Calu3 (cell line): ENCODE measurements around the gene GOLGA8B. TPM values are rescaled to one million over a fixed set of nuclear protein-coding genes. Genes with fewer than 3 reads are reported as not detected.

Experiments
- BruUV-seq: library from RNA; stranded (reverse); fragments of 400-500 nt; replicated peaks from 2 replicates; lab custom pipeline; 2021; lab: Mats Ljungman, UMichigan
- CTCF ChIA-PET: fragments of 300-600 bp; sonication (Branson Sonifier 250); formaldehyde crosslinking; loops from one replicate; lab custom pipeline; 2022; ENCODE audit warnings: antibody characterized with exemption; lab: Charles Lee
- DNase-seq: peaks from one replicate; pipeline ENCODE4 v3.0.0; 2022
- H3K27ac Mint-ChIP-seq: one replicate; pipeline ENCODE4 v1.8.0; 2022; ENCODE audit warnings: mixed read lengths; ENCODE audit not compliant: unreplicated experiment
- H3K27me3 Mint-ChIP-seq: one replicate; pipeline ENCODE4 v1.8.0; 2022; ENCODE audit warnings: mixed read lengths; ENCODE audit not compliant: unreplicated experiment
- H3K36me3 Mint-ChIP-seq: one replicate; pipeline ENCODE4 v1.8.0; 2022; ENCODE audit warnings: mild to moderate bottlenecking, moderate library complexity, mixed read lengths; ENCODE audit not compliant: insufficient read depth, unreplicated experiment
- H3K4me1 Mint-ChIP-seq: one replicate; pipeline ENCODE4 v1.8.0; 2022; ENCODE audit warnings: mild to moderate bottlenecking, low read depth, mixed read lengths; ENCODE audit not compliant: unreplicated experiment
- H3K4me3 Mint-ChIP-seq: one replicate; pipeline ENCODE4 v1.8.0; 2022; ENCODE audit warnings: mild to moderate bottlenecking, low read depth, moderate library complexity, mixed read lengths; ENCODE audit not compliant: unreplicated experiment
- H3K9me3 Mint-ChIP-seq: one replicate; pipeline ENCODE4 v1.8.0; 2022; ENCODE audit warnings: low read depth, mixed read lengths; ENCODE audit not compliant: unreplicated experiment
- intact Hi-C: fragments of 100-400 bp; cut with micrococcal nuclease; formaldehyde crosslinking; loops from one replicate; pipeline ENCODE4 v1.10.0; 2022; ENCODE audit not compliant: unreplicated experiment
- total RNA-seq: library from RNA; stranded (reverse); gene quantifications from 2 replicates; pipeline ENCODE4 v1.2.3, GENCODE V29; 2022
- TF ChIP-seq, protein P1 (sequence below): fragments of 200-600 bp; IDR thresholded peaks from one replicate; pipeline ENCODE4 v1.8.0; 2022; ENCODE audit warnings: antibody characterized with exemption; ENCODE audit not compliant: unreplicated experiment

Gene GOLGA8B
- total RNA-seq, 1 experiment from 2014 or later, result 74.9 TPM

DNA sequence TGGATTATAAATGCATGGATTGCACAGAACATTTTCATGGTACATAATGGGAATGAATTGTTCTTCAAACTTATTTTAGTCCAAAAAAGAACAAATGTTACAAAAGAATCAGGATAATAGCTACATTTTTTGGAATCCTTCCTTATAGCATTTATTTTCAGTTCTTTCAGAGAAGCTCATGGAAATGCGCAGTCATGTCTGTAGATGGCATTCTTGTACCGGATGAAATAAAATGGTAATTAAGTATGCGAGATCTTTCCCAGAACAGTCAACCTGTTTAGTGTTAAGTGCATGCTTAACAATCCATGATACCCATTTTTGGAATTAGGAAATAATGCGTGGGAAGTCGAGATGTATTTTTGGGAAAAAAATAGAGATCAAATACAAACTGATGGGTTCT lies 38.2 kb upstream of the GOLGA8B start:
- intact Hi-C loops, result no loop called here
- no peak for DNase-seq

DNA sequence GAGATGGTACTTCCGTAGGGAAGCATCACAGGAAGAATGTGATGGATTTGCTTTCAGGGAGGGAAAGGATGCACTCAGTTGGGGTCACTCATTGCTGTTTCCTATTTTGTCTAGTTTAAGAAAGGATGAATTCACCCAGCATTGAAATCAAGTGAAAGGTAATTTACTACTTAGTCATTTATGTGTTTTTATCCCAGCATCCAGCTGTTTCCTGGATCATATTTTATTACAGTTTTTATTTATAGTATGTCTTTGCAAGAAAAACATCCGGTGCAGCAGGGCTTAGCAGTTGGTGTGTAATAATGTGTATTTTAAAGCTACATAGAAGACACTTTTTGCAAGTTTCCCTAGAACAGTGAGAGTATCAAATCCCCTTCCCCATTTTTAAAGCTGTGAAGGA lies 37.4 kb upstream of the GOLGA8B start:
- no peaks in the 10 kb centered on the region for H3K27me3 Mint-ChIP-seq
- no peaks in the 10 kb centered on the region for H3K36me3 Mint-ChIP-seq
- BruUV-seq, result no TSS peak
- H3K27ac Mint-ChIP-seq, result no peak overlapping the region
- intact Hi-C loops, result no loop called here
- H3K4me3 Mint-ChIP-seq, result no peak overlapping the region
- TF ChIP-seq, protein P1, sequence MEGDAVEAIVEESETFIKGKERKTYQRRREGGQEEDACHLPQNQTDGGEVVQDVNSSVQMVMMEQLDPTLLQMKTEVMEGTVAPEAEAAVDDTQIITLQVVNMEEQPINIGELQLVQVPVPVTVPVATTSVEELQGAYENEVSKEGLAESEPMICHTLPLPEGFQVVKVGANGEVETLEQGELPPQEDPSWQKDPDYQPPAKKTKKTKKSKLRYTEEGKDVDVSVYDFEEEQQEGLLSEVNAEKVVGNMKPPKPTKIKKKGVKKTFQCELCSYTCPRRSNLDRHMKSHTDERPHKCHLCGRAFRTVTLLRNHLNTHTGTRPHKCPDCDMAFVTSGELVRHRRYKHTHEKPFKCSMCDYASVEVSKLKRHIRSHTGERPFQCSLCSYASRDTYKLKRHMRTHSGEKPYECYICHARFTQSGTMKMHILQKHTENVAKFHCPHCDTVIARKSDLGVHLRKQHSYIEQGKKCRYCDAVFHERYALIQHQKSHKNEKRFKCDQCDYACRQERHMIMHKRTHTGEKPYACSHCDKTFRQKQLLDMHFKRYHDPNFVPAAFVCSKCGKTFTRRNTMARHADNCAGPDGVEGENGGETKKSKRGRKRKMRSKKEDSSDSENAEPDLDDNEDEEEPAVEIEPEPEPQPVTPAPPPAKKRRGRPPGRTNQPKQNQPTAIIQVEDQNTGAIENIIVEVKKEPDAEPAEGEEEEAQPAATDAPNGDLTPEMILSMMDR, result no peak
- no peaks in the 10 kb centered on the region for H3K9me3 Mint-ChIP-seq
- no peak for DNase-seq
- CTCF ChIA-PET, result no interaction called here
- H3K4me1 Mint-ChIP-seq, result no peaks in the 10 kb centered on the region

More for the DNA sequence above, 38.2 kb upstream of the GOLGA8B start:
- TF ChIP-seq, protein P1, result no peak
- H3K4me1 Mint-ChIP-seq, result no peaks in the 10 kb centered on the region
- no peak overlapping the region for H3K4me3 Mint-ChIP-seq
- H3K9me3 Mint-ChIP-seq, result no peaks in the 10 kb centered on the region
- no peak overlapping the region for H3K27ac Mint-ChIP-seq
- BruUV-seq, result no TSS peak
- H3K27me3 Mint-ChIP-seq, result no peaks in the 10 kb centered on the region
- CTCF ChIA-PET, result no interaction called here
- H3K36me3 Mint-ChIP-seq, result no peaks in the 10 kb centered on the region

DNA sequence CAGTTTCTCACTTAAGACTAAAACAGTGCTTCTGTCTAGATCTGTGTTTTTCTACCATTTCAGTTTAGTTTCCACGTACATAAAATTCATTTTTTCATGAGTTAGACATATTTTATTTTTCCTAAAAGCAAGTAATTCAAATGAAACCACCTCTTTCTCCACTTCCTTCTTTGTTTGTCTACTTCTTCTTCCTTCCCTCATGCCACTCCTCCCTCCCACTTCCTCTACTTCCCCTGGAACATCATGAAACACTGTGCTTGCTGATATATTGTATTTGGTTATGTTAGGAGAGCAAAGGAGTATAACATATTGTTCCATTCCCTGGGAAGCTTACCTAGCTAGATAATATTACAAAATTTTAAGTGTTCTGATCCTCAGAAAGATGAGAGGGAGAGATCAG lies 36.7 kb upstream of the GOLGA8B start:
- intact Hi-C loops, result no loop called here
- TF ChIP-seq, protein P1, result no peak
- no peaks in the 10 kb centered on the region for H3K36me3 Mint-ChIP-seq
- DNase-seq, result no peak
- H3K4me1 Mint-ChIP-seq, result no peaks in the 10 kb centered on the region
- no TSS peak for BruUV-seq
- H3K27ac Mint-ChIP-seq, result no peak overlapping the region
- no peaks in the 10 kb centered on the region for H3K9me3 Mint-ChIP-seq
- CTCF ChIA-PET, result no interaction called here
- H3K27me3 Mint-ChIP-seq, result no peaks in the 10 kb centered on the region
- no peak overlapping the region for H3K4me3 Mint-ChIP-seq

DNA sequence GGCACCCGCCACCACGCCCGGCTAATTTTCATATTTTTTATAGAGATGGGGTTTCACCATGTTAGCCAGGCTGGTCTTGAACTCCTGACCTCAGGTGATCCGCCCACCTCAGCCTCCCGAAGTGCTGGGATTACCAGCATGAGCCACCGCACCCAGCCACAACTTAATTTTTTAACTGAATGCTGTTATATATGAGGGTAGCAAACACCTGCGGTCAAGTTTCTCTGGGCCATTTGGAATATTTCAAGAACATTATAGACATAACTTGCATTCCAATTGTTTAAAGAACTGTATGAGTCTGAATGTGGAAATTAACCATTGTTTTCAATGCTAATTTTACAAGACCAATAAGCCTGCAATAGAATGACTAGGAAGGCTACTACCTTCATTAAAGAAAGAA lies 35.7 kb upstream of the GOLGA8B start:
- no peaks in the 10 kb centered on the region for H3K9me3 Mint-ChIP-seq
- CTCF ChIA-PET, result no interaction called here
- TF ChIP-seq, protein P1, result no peak
- H3K27ac Mint-ChIP-seq, result no peak overlapping the region
- DNase-seq, result no peak
- no peaks in the 10 kb centered on the region for H3K27me3 Mint-ChIP-seq
- no peaks in the 10 kb centered on the region for H3K4me1 Mint-ChIP-seq
- BruUV-seq, result no TSS peak
- H3K36me3 Mint-ChIP-seq, result no peaks in the 10 kb centered on the region
- H3K4me3 Mint-ChIP-seq, result no peak overlapping the region
- intact Hi-C loops, result loop anchor here (5.0 kb wide), 1 partner anchor 303 kb away; no protein-coding TSS in a partner anchor
